B cell (primary cell): ENCODE measurements around the gene PRTFDC1. TPM values are rescaled to one million over a fixed set of nuclear protein-coding genes. Genes with fewer than 3 reads are reported as not detected.

Experiments
- ATAC-seq: fragments of 200-7000 bp; cut with Tn5 transposase; one replicate; pipeline ENCODE4 v1.10.0; 2021; ENCODE audit warnings: low read depth, mild to moderate bottlenecking, moderate number of reproducible peaks, moderate library complexity
- CTCF ChIA-PET: fragments of 350-600 bp; sonication (Branson Sonifier 250); formaldehyde crosslinking; loops from one replicate; lab custom pipeline; 2021; ENCODE audit warnings: antibody characterized with exemption, inconsistent platforms; lab: Charles Lee
- POLR2A ChIA-PET: fragments of 350-600 bp; sonication (Branson Sonifier 250); formaldehyde crosslinking; loops from one replicate; lab custom pipeline; 2021; ENCODE audit warnings: antibody characterized with exemption; lab: Charles Lee
- DNase-seq: peaks from one replicate; pipeline ENCODE4 v3.0.0; 2013
- H2AFZ ChIP-seq: 2 replicates; pipeline ENCODE4 v1.6.1; 2012; ENCODE audit warnings: mild to moderate bottlenecking, low read depth, low read length; ENCODE audit not compliant: insufficient read depth, poor library complexity, severe bottlenecking
- H3K27ac ChIP-seq, 2 donors: 1 replicate in 1 of 2; 2 replicates in 1 of 2; pipeline ENCODE4 v1.5.1; 2012 to 2013; ENCODE audit warnings: low read length in 2 of 2, mild to moderate bottlenecking in 2 of 2, moderate library complexity in 1 of 2
- H3K27me3 ChIP-seq, 4 experiments: fragments of 200-600 bp in 1 of 4; sonication (generic) in 1 of 4; replicated peaks in 1 of 4; 1 replicate in 2 of 4; 2 replicates in 2 of 4; pipeline versions ENCODE4 v1.6.1 to v1.7.0; 2013 to 2016; ENCODE audit warnings: low read length in 3 of 4, mild to moderate bottlenecking in 2 of 4, mixed read lengths in 1 of 4, moderate library complexity in 1 of 4; ENCODE audit not compliant: insufficient read depth in 4 of 4, control insufficient read depth in 3 of 4; ENCODE audit errors: control extremely low read depth in 1 of 4
- H3K36me3 ChIP-seq, 2 experiments: replicated peaks in 1 of 2; 1 replicate in 1 of 2; 2 replicates in 1 of 2; pipeline versions ENCODE4 v1.6.1 to v1.7.1; 2013; ENCODE audit warnings: low read length in 1 of 2; ENCODE audit not compliant: insufficient read depth in 2 of 2, control insufficient read depth in 1 of 2; ENCODE audit errors: control extremely low read depth in 1 of 2, extremely low read depth in 1 of 2
- H3K4me1 ChIP-seq, 2 donors: fragments of 200-600 bp in 1 of 2; sonication (generic) in 1 of 2; 1 replicate in 1 of 2; 2 replicates in 1 of 2; pipeline versions ENCODE4 v1.5.1 to v1.6.1; 2013 to 2017; ENCODE audit warnings: low read length in 2 of 2; ENCODE audit not compliant: control insufficient read depth in 2 of 2, insufficient read depth in 2 of 2
- H3K4me2 ChIP-seq: replicated peaks from 2 replicates; pipeline ENCODE3; 2012; ENCODE audit warnings: mild to moderate bottlenecking, low read depth, low read length; ENCODE audit not compliant: poor library complexity, severe bottlenecking
- H3K4me3 ChIP-seq, 5 experiments: fragments of 200-600 bp in 1 of 5; sonication (generic) in 1 of 5; 1 replicate in 3 of 5; 2 replicates in 2 of 5; pipeline versions ENCODE4 v1.5.1 to v1.7.0; 2011 to 2016; ENCODE audit warnings: low read length in 4 of 5, mild to moderate bottlenecking in 4 of 5, low read depth in 2 of 5, control low read depth in 1 of 5, moderate library complexity in 1 of 5; ENCODE audit not compliant: insufficient read depth in 1 of 5; ENCODE audit errors: control extremely low read depth in 1 of 5, extremely low read depth in 1 of 5
- H3K79me2 ChIP-seq: fragments of 200-600 bp; sonication (generic); one replicate; pipeline ENCODE4 v1.6.0; 2016; ENCODE audit warnings: low read length; ENCODE audit not compliant: control insufficient read depth, insufficient read depth
- H3K9ac ChIP-seq: fragments of 200-600 bp; sonication (generic); 2 replicates; pipeline ENCODE4 v1.6.1; 2017; ENCODE audit warnings: mild to moderate bottlenecking, low read length, moderate library complexity
- H3K9me3 ChIP-seq, 3 donors: one replicate each; pipeline versions ENCODE4 v1.6.1 to v1.7.1; 2013; ENCODE audit warnings: low read length in 2 of 3; ENCODE audit not compliant: control insufficient read depth in 2 of 3, insufficient read depth in 1 of 3; ENCODE audit errors: control extremely low read depth in 1 of 3
- H4K20me1 ChIP-seq: 2 replicates; pipeline ENCODE4 v1.6.0; 2012; ENCODE audit warnings: mild to moderate bottlenecking, low read length; ENCODE audit not compliant: insufficient read depth, control insufficient read depth, poor library complexity, severe bottlenecking
- H3K27ac Mint-ChIP-seq: one replicate; pipeline ENCODE4 v1.8.0; 2021; ENCODE audit warnings: mixed read lengths
- H3K27me3 Mint-ChIP-seq: one replicate; pipeline ENCODE4 v1.8.0; 2021; ENCODE audit warnings: mixed read lengths
- H3K4me1 Mint-ChIP-seq: one replicate; pipeline ENCODE4 v1.8.0; 2021; ENCODE audit warnings: mixed read lengths
- H3K4me3 Mint-ChIP-seq: one replicate; pipeline ENCODE4 v1.8.0; 2021; ENCODE audit warnings: mixed read lengths
- H3K9me3 Mint-ChIP-seq: one replicate; pipeline ENCODE4 v1.8.0; 2022; ENCODE audit warnings: mixed read lengths; ENCODE audit not compliant: insufficient read depth
- EZH2 ChIP-seq: IDR thresholded peaks from 2 replicates; pipeline ENCODE4 v1.6.1; 2012; ENCODE audit warnings: borderline replicate concordance, low read depth, mild to moderate bottlenecking, moderate library complexity, low read length; ENCODE audit not compliant: insufficient read depth, poor library complexity, severe bottlenecking
- WGBS: methylation state at CpG from one replicate; pipeline ENCODE4 v1.1.5; 2013; ENCODE audit warnings: missing lambda C conversion rate; ENCODE audit not compliant: insufficient coverage; 5-methylcytosine and 5-hydroxymethylcytosine counted together
- intact Hi-C: fragments of 100-400 bp; cut with micrococcal nuclease; formaldehyde crosslinking; loops from one replicate; pipeline ENCODE4 v1.10.0; 2022
- polyA plus RNA-seq: library from polyadenylated mRNA; depleted of rRNA; stranded (reverse); fragments of >200 nt; gene quantifications from 2 replicates; pipeline ENCODE4 v1.2.3, GENCODE V29; 2012
- total RNA-seq, 2 donors: library from RNA; stranded (reverse); fragments of 120-200 nt in 1 of 2; gene quantifications; 1 replicate in 1 of 2; 2 replicates in 1 of 2; pipeline versions ENCODE4 v1.2.3 to v1.2.4, GENCODE V29; 2013 to 2022
- TF ChIP-seq, protein P1 (sequence below): fragments of 200-600 bp; IDR thresholded peaks from one replicate; pipeline ENCODE4 v1.8.0; 2022; ENCODE audit warnings: antibody characterized with exemption, mild to moderate bottlenecking

The PRTFDC1 gene
- total and polyA plus RNA-seq, 2 donors (not counting 1 experiment from before 2014, with no cell fraction given): 0.63 TPM; not detected in 1

DNA sequence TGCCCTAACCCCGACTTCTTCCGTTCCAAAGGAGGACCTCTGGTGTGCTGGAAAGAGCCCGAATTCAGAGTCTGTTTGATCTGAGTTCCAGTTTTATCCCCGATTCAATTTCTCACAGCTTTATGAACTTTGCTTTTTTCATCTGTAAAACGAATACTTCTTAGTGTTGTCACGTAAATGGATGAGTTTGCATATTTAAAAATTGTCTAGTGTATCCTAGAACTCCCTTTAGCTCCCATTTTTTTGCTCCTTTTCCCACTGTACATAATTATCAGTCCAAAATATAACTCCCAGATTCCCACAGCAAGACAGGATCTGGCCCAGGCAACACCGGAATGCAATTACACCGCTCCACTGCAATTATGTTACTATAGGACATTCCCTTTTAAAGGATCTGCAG is 148.0 kb downstream of the PRTFDC1 start:
- Mint-ChIP-seq H3K4me1 (no peaks in the 10 kb centered on the region), H3K27me3 (peaks cover 3% of the 10 kb centered on the region), H3K4me3 (no peak overlapping the region), H3K27ac (no peak overlapping the region), H3K9me3 (no peaks in the 10 kb centered on the region)
- Histone ChIP-seq H3K27me3 (no peaks in the 10 kb centered on the region), H3K4me3 (no peak overlapping the region), H3K9ac (no peak overlapping the region), H3K4me2 (no peak overlapping the region), H3K27ac (no peak overlapping the region), H4K20me1 (no peaks in the 10 kb centered on the region), H3K4me1 (no peaks in the 10 kb centered on the region), H2AFZ (no peak overlapping the region), H3K36me3 (no peaks in the 10 kb centered on the region), H3K79me2 (no peaks in the 10 kb centered on the region), H3K9me3 (peaks cover 0 to 2% (median 0%) of the 10 kb centered on the region in 3 donors)
- DNase-seq: no peak
- 100% methylated on average over 3 of the region's 8 CpGs for WGBS
- POLR2A ChIA-PET: no interaction called here
- intact Hi-C loops: no loop called here
- TF ChIP-seq, protein P1, sequence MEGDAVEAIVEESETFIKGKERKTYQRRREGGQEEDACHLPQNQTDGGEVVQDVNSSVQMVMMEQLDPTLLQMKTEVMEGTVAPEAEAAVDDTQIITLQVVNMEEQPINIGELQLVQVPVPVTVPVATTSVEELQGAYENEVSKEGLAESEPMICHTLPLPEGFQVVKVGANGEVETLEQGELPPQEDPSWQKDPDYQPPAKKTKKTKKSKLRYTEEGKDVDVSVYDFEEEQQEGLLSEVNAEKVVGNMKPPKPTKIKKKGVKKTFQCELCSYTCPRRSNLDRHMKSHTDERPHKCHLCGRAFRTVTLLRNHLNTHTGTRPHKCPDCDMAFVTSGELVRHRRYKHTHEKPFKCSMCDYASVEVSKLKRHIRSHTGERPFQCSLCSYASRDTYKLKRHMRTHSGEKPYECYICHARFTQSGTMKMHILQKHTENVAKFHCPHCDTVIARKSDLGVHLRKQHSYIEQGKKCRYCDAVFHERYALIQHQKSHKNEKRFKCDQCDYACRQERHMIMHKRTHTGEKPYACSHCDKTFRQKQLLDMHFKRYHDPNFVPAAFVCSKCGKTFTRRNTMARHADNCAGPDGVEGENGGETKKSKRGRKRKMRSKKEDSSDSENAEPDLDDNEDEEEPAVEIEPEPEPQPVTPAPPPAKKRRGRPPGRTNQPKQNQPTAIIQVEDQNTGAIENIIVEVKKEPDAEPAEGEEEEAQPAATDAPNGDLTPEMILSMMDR: no peak
- TF ChIP-seq EZH2: no peak
- ATAC-seq: no peak
- CTCF ChIA-PET: no interaction called here

DNA sequence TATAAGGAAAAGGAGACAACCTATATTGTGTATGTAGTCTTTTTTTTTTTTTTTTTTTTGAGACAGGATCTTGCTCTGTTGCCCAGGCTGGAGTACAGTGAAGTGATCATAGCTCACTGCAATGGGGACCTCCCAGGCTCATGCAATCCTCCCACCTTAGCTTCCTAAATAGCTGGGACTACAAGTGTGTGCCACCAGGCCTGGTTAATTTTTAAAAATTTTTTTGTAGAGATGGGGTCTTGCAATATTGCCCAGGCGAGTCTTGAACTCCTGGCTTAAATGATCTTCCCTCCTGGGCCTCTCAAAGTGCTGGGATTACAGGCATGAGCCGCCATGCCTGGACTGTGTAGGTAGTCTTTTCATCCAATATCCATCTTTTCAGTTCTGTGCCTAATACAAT is 150.0 kb downstream of the PRTFDC1 start:
- TF ChIP-seq, protein P1: no peak
- TF ChIP-seq EZH2: no peak
- H4K20me1 ChIP-seq: no peaks in the 10 kb centered on the region
- H3K4me1 ChIP-seq: no peaks in the 10 kb centered on the region
- no peak overlapping the region for H3K4me2 ChIP-seq
- no peaks in the 10 kb centered on the region for H3K27me3 ChIP-seq
- ChIA-PET CTCF (no interaction called here), POLR2A (no interaction called here)
- intact Hi-C loops: no loop called here
- ATAC-seq (no peak), DNase-seq (no peak)
- no peak overlapping the region for H3K9ac ChIP-seq
- H3K9me3 Mint-ChIP-seq: no peaks in the 10 kb centered on the region
- H3K4me1 Mint-ChIP-seq: no peaks in the 10 kb centered on the region
- peaks cover 0 to 7% (median 0%) of the 10 kb centered on the region in 3 donors for H3K9me3 ChIP-seq
- H3K27me3 Mint-ChIP-seq: peaks cover 3% of the 10 kb centered on the region
- no peak overlapping the region for H3K27ac ChIP-seq
- H3K36me3 ChIP-seq: no peaks in the 10 kb centered on the region
- H2AFZ ChIP-seq: no peak overlapping the region
- H3K4me3 ChIP-seq: no peak overlapping the region
- H3K27ac Mint-ChIP-seq: no peak overlapping the region
- WGBS: no CpG with 5 or more reads among the region's 2 CpGs
- no peak overlapping the region for H3K4me3 Mint-ChIP-seq
- no peaks in the 10 kb centered on the region for H3K79me2 ChIP-seq
